HepG2 (cell line): ENCODE data around the gene ARHGAP45.

Experiments
- CC2D1A ChIP-seq: sonication (generic); formaldehyde crosslinking; IDR thresholded peaks from 2 replicates; pipeline ENCODE4 v1.8.1; 2023; ENCODE audit warnings: mild to moderate bottlenecking, missing genetic modification reagents
- CTCF ChIP-seq: sonication (generic); formaldehyde crosslinking; IDR thresholded peaks from 2 replicates; pipeline ENCODE4 v1.5.0; 2020; ENCODE audit warnings: mild to moderate bottlenecking, missing genetic modification reagents, moderate library complexity
- HIVEP1 ChIP-seq: sonication (generic); formaldehyde crosslinking; IDR thresholded peaks from 2 replicates; pipeline ENCODE4 v1.4.0; 2020; ENCODE audit warnings: mild to moderate bottlenecking, missing genetic modification reagents
- MEIS2 ChIP-seq: sonication (generic); formaldehyde crosslinking; IDR thresholded peaks from 2 replicates; pipeline ENCODE4 v1.9.0; 2021; ENCODE audit warnings: mild to moderate bottlenecking, missing genetic modification reagents
- PHF8 ChIP-seq: sonication (generic); formaldehyde crosslinking; IDR thresholded peaks from 2 replicates; pipeline ENCODE4 v1.5.0; 2020; ENCODE audit warnings: missing genetic modification reagents
- POLR2A ChIP-seq, 2 experiments: IDR thresholded peaks; 2 replicates each; pipeline ENCODE4 v1.6.1; 2011; ENCODE audit warnings: low read depth in 2 of 2, low read length in 2 of 2, mild to moderate bottlenecking in 1 of 2, moderate library complexity in 1 of 2; ENCODE audit not compliant: insufficient read depth in 1 of 2
- POLR2AphosphoS5 ChIP-seq: IDR thresholded peaks from 2 replicates; pipeline ENCODE4 v1.6.1; 2012; ENCODE audit warnings: low read depth, low read length
- ZNF549 ChIP-seq: sonication (generic); formaldehyde crosslinking; IDR thresholded peaks from 2 replicates; pipeline ENCODE4 v1.5.0; 2020; ENCODE audit warnings: missing genetic modification reagents
- TF ChIP-seq, protein P1 (sequence below): sonication (generic); formaldehyde crosslinking; IDR thresholded peaks from 2 replicates; pipeline ENCODE4 v1.4.0; 2020; ENCODE audit warnings: missing genetic modification reagents

- TF ChIP-seq ZNF549 (CRISPR knock-in tag) (no peak), POLR2AphosphoS5 (no peak), POLR2A (IDR thresholded peaks at IDR 0.05; ENCODE audit: insufficient read depth in 1 of 2, low read depth in 2 of 2, low read length in 2 of 2) (peak in 1 of 2 experiments; percentile 29; a peak in 1 of 4 replicates), HIVEP1 (CRISPR knock-in tag) (no peak), CTCF (peak; percentile 48), PHF8 (no peak), CC2D1A (CRISPR knock-in tag) (no peak), MEIS2 (CRISPR knock-in tag) (no peak)
- TF ChIP-seq, protein P1, sequence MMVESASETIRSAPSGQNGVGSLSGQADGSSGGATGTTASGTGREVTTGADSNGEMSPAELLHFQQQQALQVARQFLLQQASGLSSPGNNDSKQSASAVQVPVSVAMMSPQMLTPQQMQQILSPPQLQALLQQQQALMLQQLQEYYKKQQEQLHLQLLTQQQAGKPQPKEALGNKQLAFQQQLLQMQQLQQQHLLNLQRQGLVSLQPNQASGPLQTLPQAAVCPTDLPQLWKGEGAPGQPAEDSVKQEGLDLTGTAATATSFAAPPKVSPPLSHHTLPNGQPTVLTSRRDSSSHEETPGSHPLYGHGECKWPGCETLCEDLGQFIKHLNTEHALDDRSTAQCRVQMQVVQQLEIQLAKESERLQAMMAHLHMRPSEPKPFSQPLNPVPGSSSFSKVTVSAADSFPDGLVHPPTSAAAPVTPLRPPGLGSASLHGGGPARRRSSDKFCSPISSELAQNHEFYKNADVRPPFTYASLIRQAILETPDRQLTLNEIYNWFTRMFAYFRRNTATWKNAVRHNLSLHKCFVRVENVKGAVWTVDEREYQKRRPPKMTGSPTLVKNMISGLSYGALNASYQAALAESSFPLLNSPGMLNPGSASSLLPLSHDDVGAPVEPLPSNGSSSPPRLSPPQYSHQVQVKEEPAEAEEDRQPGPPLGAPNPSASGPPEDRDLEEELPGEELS (CRISPR knock-in tag), result no peak
Measured at GRCh38 chr19:1035998-1036621, 30.9 kb upstream of the ARHGAP45 start.
